Esophagus muscularis mucosa (tissue), 3 donors: ENCODE data around the gene DNAH7.

Experiments
- CTCF ChIP-seq, 3 experiments: fragments of 200-600 bp in 2 of 3; fragments of 450-650 bp in 1 of 3; sonication (generic) in 2 of 3; IDR thresholded peaks; one replicate each; pipeline ENCODE4 v1.5.1; 2017 to 2019; ENCODE audit warnings: antibody characterized with exemption in 3 of 3, mild to moderate bottlenecking in 2 of 3, moderate library complexity in 1 of 3
- EP300 ChIP-seq: sonication (generic); formaldehyde crosslinking; IDR thresholded peaks from one replicate; pipeline ENCODE4 v1.6.1; 2017; ENCODE audit warnings: antibody characterized with exemption

- TF ChIP-seq EP300 (no peak), CTCF (IDR thresholded peaks at IDR 0.05) (no peak)
These were observed 209.1 kb downstream of the DNAH7 start for GRCh38 chr2:195859513-195859912.
